ENCODE results near the gene CADM2.
"Not testable (repeated sequence)": the region's sequence is repeated elsewhere in the genome, so short reads cannot be mapped to it uniquely, and the experiment has no call there.

The CADM2 gene

GRCh38 chr3:84958495-84959469, at the start of gene CADM2:
Gene CADM2 (plus strand): TSS chr3:84958989.
- peak; percentile 85 for DNase-seq (ENCODE audit: low read depth, low spot score)

- not testable (repeated sequence) for DNase-seq (ENCODE audit: low read depth, low spot score)
These were observed 40.2 kb upstream of the CADM2 start for GRCh38 chr3:84918592-84918991.

GRCh38 chr3:84922682-84923081, 36.1 kb upstream of the CADM2 start:
- no peak for DNase-seq (ENCODE audit: low read depth, low spot score)

- no peak for DNase-seq (ENCODE audit: low read depth, low spot score)
These were observed 33.2 kb upstream of the CADM2 start for GRCh38 chr3:84925571-84925970.

- DNase-seq (ENCODE audit: low read depth, low spot score): no peak
These were observed 15.4 kb upstream of the CADM2 start for GRCh38 chr3:84943379-84943778.

GRCh38 chr3:84946240-84946639, 12.5 kb upstream of the CADM2 start:
- DNase-seq (ENCODE audit: low read depth, low spot score): no peak

GRCh38 chr3:84959470-84960271, 882 bp downstream of the CADM2 start:
- peak; percentile 3 for DNase-seq (ENCODE audit: low read depth, low spot score)

GRCh38 chr3:84960581-84960980, 1.8 kb downstream of the CADM2 start:
- DNase-seq (ENCODE audit: low read depth, low spot score): no peak

GRCh38 chr3:84961011-84961410, 2.2 kb downstream of the CADM2 start:
- DNase-seq (ENCODE audit: low read depth, low spot score): no peak

- DNase-seq (ENCODE audit: low read depth, low spot score): no peak
These were observed 2.9 kb downstream of the CADM2 start for GRCh38 chr3:84961521-84962255.

GRCh38 chr3:84962415-84962814, 3.6 kb downstream of the CADM2 start:
- DNase-seq (ENCODE audit: low read depth, low spot score): no peak

GRCh38 chr3:84963137-84963536, 4.3 kb downstream of the CADM2 start:
- DNase-seq (ENCODE audit: low read depth, low spot score): no peak

GRCh38 chr3:84965141-84965540, 6.4 kb downstream of the CADM2 start:
- peak; percentile 20 for DNase-seq (ENCODE audit: low read depth, low spot score)

GRCh38 chr3:84967767-84968581, 9.2 kb downstream of the CADM2 start:
- DNase-seq (ENCODE audit: low read depth, low spot score): no peak

- DNase-seq (ENCODE audit: low read depth, low spot score): no peak
These were observed 10.0 kb downstream of the CADM2 start for GRCh38 chr3:84968701-84969235.

GRCh38 chr3:84974347-84974746, 15.6 kb downstream of the CADM2 start:
- DNase-seq (ENCODE audit: low read depth, low spot score): no peak

- DNase-seq (ENCODE audit: low read depth, low spot score): no peak
These were observed 18.2 kb downstream of the CADM2 start for GRCh38 chr3:84977021-84977420.

GRCh38 chr3:84978843-84979242, 20.1 kb downstream of the CADM2 start:
- DNase-seq (ENCODE audit: low read depth, low spot score): no peak

- DNase-seq (ENCODE audit: low read depth, low spot score): no peak
These were observed 21.2 kb downstream of the CADM2 start for GRCh38 chr3:84980011-84980410.

GRCh38 chr3:84980456-84980855, 21.7 kb downstream of the CADM2 start:
- no peak for DNase-seq (ENCODE audit: low read depth, low spot score)

GRCh38 chr3:84983490-84983889, 24.7 kb downstream of the CADM2 start:
- DNase-seq (ENCODE audit: low read depth, low spot score): no peak

Data from ELF-1 (cell line).